CD1c-positive myeloid dendritic cell (primary cell): ENCODE results near the gene TSPAN7.

Experiments
- DNase-seq: peaks from one replicate; pipeline ENCODE4 v3.0.0-alpha.2; 2016; ENCODE audit errors: extremely low spot score

The TSPAN7 gene

GRCh38 chrX:38646129-38646528, 84.8 kb downstream of the TSPAN7 start:
- DNase-seq, result no peak

- DNase-seq, result no peak
Observed at GRCh38 chrX:38649221-38649620, 87.9 kb downstream of the TSPAN7 start.

GRCh38 chrX:38649674-38650647, 88.6 kb downstream of the TSPAN7 start:
- no peak for DNase-seq

- DNase-seq, result peak; percentile 2
Observed at GRCh38 chrX:38651625-38652601, 90.6 kb downstream of the TSPAN7 start.

GRCh38 chrX:38652934-38653442, 91.6 kb downstream of the TSPAN7 start:
- no peak for DNase-seq

- peak; percentile 39 for DNase-seq
Observed at GRCh38 chrX:38654302-38654701, 93.0 kb downstream of the TSPAN7 start.

GRCh38 chrX:38656350-38656915, 95.1 kb downstream of the TSPAN7 start:
- DNase-seq, result no peak

GRCh38 chrX:38657562-38657961, 96.2 kb downstream of the TSPAN7 start:
- no peak for DNase-seq

- no peak for DNase-seq
Observed at GRCh38 chrX:38660395-38661102, 99.2 kb downstream of the TSPAN7 start.

- no peak for DNase-seq
Observed at GRCh38 chrX:38661103-38661441, 99.7 kb downstream of the TSPAN7 start.

GRCh38 chrX:38661561-38661960, 100.2 kb downstream of the TSPAN7 start:
- no peak for DNase-seq

GRCh38 chrX:38662640-38663039, 101.3 kb downstream of the TSPAN7 start:
- no peak for DNase-seq

GRCh38 chrX:38664285-38664684, 102.9 kb downstream of the TSPAN7 start:
- DNase-seq, result peak; percentile 29

GRCh38 chrX:38666909-38667308, 105.6 kb downstream of the TSPAN7 start:
- no peak for DNase-seq

- DNase-seq, result no peak
Observed at GRCh38 chrX:38668771-38669170, 107.4 kb downstream of the TSPAN7 start.

- peak; percentile 29 for DNase-seq
Observed at GRCh38 chrX:38669428-38669827, 108.1 kb downstream of the TSPAN7 start.

GRCh38 chrX:38672646-38673045, 111.3 kb downstream of the TSPAN7 start:
- DNase-seq, result no peak

GRCh38 chrX:38675856-38676255, 114.5 kb downstream of the TSPAN7 start:
- DNase-seq, result peak; percentile 1

- no peak for DNase-seq
Observed at GRCh38 chrX:38678183-38678582, 116.8 kb downstream of the TSPAN7 start.

- peak; percentile 17 for DNase-seq
Observed at GRCh38 chrX:38678821-38679220, 117.5 kb downstream of the TSPAN7 start.

- no peak for DNase-seq
Observed at GRCh38 chrX:38679695-38680094, 118.4 kb downstream of the TSPAN7 start.
